GM21515 (cell line): ENCODE measurements around the gene MARS1.

Experiments
- ATAC-seq: cut with Tn5 transposase; IDR thresholded peaks from one replicate; pipeline ENCODE4 v1.9.1; 2021; ENCODE audit not compliant: unreplicated experiment

Gene MARS1

GRCh38 chr12:57526477-57527126, 38.7 kb downstream of the MARS1 start:
- no peak for ATAC-seq

- ATAC-seq, result no peak
Observed at GRCh38 chr12:57527184-57527583, 39.3 kb downstream of the MARS1 start.

- no peak for ATAC-seq
Observed at GRCh38 chr12:57528176-57528575, 40.3 kb downstream of the MARS1 start.

DNA sequence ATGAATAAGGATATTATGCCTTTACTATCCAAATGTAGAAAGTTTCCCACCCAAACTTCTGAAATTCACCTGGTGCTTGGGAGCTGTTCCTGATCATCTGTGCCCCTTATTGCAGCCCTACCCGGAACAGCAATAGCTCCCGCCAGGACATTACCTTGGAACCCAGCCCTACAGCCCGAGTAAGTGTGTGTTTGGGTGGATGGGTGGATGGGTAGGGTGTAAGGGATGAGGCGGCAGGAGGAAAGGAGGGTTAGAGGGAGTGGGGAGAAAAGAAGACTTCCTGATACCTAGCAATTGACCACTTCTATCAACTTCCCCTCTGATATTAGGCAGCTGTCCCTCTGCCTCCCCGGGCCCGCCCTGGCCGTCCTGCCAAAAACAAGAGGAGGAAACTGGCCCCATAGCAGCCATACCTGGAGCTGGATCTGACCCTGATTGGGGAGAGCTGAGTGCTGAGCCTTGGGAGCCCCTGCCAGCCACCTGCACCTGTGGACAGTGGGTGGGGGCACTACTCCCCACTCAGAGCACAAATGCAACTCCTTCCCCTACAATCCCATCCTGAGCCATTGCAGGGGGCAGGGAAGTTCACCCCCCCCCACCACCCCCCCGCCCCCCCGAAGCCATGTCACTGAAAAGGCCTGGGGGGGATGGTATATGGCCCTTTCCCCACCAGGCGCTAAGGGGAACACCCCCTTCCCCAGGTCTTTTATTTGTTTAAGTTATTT, 41.1 kb downstream of the MARS1 start:
- no peak for ATAC-seq

GRCh38 chr12:57529831-57530230, 42.0 kb downstream of the MARS1 start:
- no peak for ATAC-seq

DNA sequence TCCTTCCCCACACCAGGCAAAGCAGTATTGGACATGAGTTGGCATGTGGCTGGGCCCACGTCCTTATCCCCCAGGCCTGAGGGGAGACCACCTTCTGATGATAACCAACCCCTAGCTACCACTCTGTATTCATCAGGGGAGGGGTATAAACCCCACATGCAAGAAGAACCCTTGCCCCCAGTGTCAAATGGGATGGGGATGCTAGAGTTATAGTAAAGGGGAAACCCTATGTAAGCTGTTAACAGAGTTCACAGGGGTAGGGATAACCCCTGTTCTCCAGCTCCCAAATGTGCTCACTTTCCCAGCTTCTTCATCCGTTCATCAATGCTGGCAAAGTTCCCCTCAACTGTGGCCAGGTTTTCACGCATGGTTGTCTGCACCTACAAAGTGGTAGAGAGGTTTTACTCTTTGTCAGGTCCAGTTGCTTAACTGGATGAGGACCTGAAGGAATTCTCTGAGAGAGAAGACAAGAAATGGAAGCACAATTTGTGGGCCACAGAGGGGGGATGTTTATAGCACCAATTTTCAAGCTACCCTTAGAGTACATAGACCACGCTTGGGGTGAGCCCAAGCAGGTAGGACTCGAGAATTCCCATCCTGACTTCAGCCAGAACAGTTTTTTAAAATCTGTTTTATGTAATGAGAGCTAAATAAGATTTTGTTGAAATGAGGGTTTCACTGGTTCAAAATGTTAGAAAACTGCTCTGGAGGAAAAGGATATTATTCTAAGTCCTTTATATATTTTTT, 42.7 kb downstream of the MARS1 start:
- no peak for ATAC-seq

- ATAC-seq, result no peak
Observed at GRCh38 chr12:57531836-57532235, 44.0 kb downstream of the MARS1 start.

DNA sequence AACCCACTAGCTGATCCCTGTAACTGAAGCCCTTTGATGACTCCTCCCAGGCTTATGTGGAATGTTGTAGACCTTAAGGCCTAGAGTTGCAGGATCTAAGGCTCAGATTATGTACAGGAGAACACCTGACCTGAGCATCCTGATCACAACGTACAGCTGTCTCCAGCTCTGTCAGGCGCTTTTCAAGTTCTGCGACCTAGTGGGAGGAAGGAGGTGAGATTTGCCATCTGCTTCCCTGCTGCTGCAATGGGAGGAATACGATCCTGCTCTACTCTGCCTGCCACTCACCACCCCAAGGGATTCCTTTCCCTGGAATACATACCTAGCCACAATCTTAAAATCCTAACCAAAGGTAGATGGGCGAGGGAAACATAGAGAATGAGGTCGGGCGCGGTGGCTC, 45.2 kb downstream of the MARS1 start:
- no peak for ATAC-seq

DNA sequence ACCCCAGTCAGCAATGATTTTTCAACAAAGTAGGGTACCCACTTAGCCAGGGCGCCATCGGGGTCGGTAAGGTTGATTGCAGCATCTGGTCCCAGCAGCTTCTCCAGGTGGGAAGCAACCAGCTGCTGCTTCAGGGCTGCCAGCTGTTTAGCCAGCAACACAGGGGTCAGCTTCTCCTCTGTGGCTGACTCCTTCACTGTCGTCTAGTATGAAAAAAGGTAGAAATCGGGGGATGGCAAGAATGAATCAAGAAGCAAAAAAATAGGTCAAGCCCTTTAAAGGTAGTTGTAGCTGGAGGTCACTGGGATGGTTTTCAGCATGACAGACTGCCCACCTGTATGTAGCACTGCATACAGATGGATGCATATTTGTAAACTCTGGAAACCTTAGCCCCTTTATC, 46.4 kb downstream of the MARS1 start:
- no peak for ATAC-seq

GRCh38 chr12:57534991-57535543, 47.2 kb downstream of the MARS1 start:
- ATAC-seq, result no peak

DNA sequence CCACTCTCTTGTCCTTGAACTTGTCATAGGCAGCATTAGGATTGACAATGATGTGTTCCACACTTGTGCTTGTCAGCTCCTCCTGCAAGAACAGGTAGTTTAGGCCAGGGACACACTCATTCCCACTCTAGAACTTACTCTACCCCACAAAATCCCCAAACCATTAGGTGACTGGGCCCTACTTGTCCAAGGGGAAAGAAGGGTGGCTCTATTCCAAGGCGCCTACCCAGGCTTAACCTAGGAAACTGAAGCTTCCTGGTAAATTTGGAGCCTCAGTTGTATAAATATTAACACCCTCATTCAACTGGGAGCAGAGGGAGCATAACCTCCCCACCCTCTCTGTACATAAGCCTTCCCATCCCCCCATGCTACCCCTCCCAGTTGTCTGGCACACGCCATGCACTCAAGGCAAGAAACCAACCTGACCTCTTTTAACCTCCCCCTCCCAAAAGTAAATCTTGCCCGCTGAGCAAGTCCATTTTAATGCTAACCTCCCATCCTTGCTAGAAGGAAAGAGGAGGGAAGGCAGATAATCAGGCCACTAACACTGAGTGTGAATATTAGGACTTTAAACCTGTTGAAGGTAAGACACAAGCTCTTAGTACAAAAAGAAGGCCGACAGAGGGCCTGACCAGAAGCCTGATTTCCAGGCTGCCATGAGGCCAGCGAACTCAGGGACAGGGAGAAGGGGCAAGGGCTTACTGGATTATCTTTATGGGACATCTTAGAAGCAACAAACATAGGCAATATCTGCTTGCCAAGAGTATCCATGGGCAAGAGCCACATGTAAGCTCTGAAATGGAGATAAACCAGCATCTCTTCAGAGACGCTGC, 48.1 kb downstream of the MARS1 start:
- no peak for ATAC-seq

GRCh38 chr12:57536597-57536942, 48.7 kb downstream of the MARS1 start:
- ATAC-seq, result no peak

- no peak for ATAC-seq
Observed at GRCh38 chr12:57539134-57539768, 51.4 kb downstream of the MARS1 start.

- ATAC-seq, result no peak
Observed at GRCh38 chr12:57541001-57541400, 53.1 kb downstream of the MARS1 start.

- ATAC-seq, result no peak
Observed at GRCh38 chr12:57541717-57542116, 53.8 kb downstream of the MARS1 start.

GRCh38 chr12:57543581-57543980, 55.7 kb downstream of the MARS1 start:
- ATAC-seq, result no peak

GRCh38 chr12:57545809-57546437, 58.1 kb downstream of the MARS1 start:
- no peak for ATAC-seq

GRCh38 chr12:57546438-57547287, 58.8 kb downstream of the MARS1 start, which contains the start of gene DCTN2:
TSS of gene DCTN2 (minus strand) at chr12:57547192. CDS start at chr12:57547063, 129 bp downstream.
- ATAC-seq, result peak; percentile 99
